ENCODE measurements around the gene BAHD1. TPM values are rescaled to one million over a fixed set of nuclear protein-coding genes. Genes with fewer than 3 reads are reported as not detected.

Gene BAHD1
- total and polyA plus RNA-seq, 2 donors (not counting 3 experiments of a cell fraction or from before 2014, with no cell fraction given), result 6.3 to 19.1 TPM

- no peaks in the 10 kb centered on the region for H3K9me1 ChIP-seq (replicated peaks; ENCODE audit: control insufficient read depth, extremely low read depth, insufficient read depth, low read length)
- no TSS peak for BruUV-seq (replicated peaks)
- H3K79me2 ChIP-seq (ENCODE audit: control insufficient read depth, insufficient read depth, low read length), result no peaks in the 10 kb centered on the region
- POLR2A ChIA-PET, result no interaction called here
- H3K36me3 ChIP-seq (ENCODE audit: control insufficient read depth in 2 of 2, extremely low read depth in 1 of 2, insufficient read depth in 2 of 2, low read length in 2 of 2), result no peaks in the 10 kb centered on the region
- peak; percentile 38 for TF ChIP-seq EZH2 (IDR thresholded peaks at IDR 0.05; ENCODE audit: borderline replicate concordance, low read depth, low read length, severe bottlenecking)
- no peak for TF ChIP-seq GATA2 (IDR thresholded peaks at IDR 0.05; ENCODE audit: insufficient read depth, insufficient read length, low read depth, low read length)
- TF ChIP-seq POLR2AphosphoS5 (IDR thresholded peaks at IDR 0.05; ENCODE audit: insufficient read depth, low read depth, low read length), result peak; percentile 20
- peak; percentile 47 for DNase-seq (ENCODE audit: low read depth, low spot score)
- intact Hi-C loops (cut with micrococcal nuclease), result no loop called here
- no peaks in the 10 kb centered on the region for H4K20me1 ChIP-seq (replicated peaks; ENCODE audit: control insufficient read depth, extremely low read depth, insufficient read depth, low read length)
- peak overlapping the region; percentile 35 for H3K9ac ChIP-seq (replicated peaks; ENCODE audit: extremely low read depth, insufficient read depth, low read length)
- peaks cover 0 to 2% of the 10 kb centered on the region in 2 experiments for H3K27me3 ChIP-seq (ENCODE audit: control insufficient read depth in 2 of 2, insufficient read depth in 2 of 2, low read length in 2 of 2)
- no peaks in the 10 kb centered on the region for H3K9me3 ChIP-seq (replicated peaks; ENCODE audit: control insufficient read depth, insufficient read depth, low read length)
- H2AFZ ChIP-seq (ENCODE audit: low read depth, low read length), result peak overlapping the region; percentile 82
- FAIRE-seq, result peak; percentile 79
- H3K4me1 ChIP-seq (ENCODE audit: control insufficient read depth, extremely low read depth, insufficient read depth, low read length), result no peaks in the 10 kb centered on the region
- H3K4me3 ChIP-seq (replicated peaks in 1 of 3; ENCODE audit: insufficient read depth in 1 of 3, low read depth in 1 of 3, low read length in 3 of 3), result peak overlapping the region; percentile 9 to 41 (median 24)
- dilution Hi-C loops (cut with MboI; ENCODE audit: extremely low pct_ligation_motif_present, low sequenced_read_pairs), result no loop called here
- no peak overlapping the region for H3K27ac ChIP-seq (ENCODE audit: insufficient read depth, low read depth, low read length)
- H3K4me2 ChIP-seq (ENCODE audit: insufficient read depth, low read length), result peak overlapping the region; percentile 53
- CTCF ChIA-PET, result no interaction called here
Measured at GRCh38 chr15:40511472-40512133, 70.8 kb downstream of the BAHD1 start.

GRCh38 chr15:40512440-40512839 is 71.7 kb downstream of the BAHD1 start:
- intact Hi-C loops (cut with micrococcal nuclease), result no loop called here

More at GRCh38 chr15:40512440-40512839, 71.7 kb downstream of the BAHD1 start:
- dilution Hi-C loops (cut with MboI; ENCODE audit: extremely low pct_ligation_motif_present, low sequenced_read_pairs), result no loop called here
- no peaks in the 10 kb centered on the region for H3K9me1 ChIP-seq (replicated peaks; ENCODE audit: control insufficient read depth, extremely low read depth, insufficient read depth, low read length)
- POLR2A ChIA-PET, result no interaction called here
- H4K20me1 ChIP-seq (replicated peaks; ENCODE audit: control insufficient read depth, extremely low read depth, insufficient read depth, low read length), result no peaks in the 10 kb centered on the region
- no TSS peak for BruUV-seq (replicated peaks)
- TF ChIP-seq EZH2 (IDR thresholded peaks at IDR 0.05; ENCODE audit: borderline replicate concordance, low read depth, low read length, severe bottlenecking) (no peak), MYC (IDR thresholded peaks at IDR 0.05; ENCODE audit: low read depth, low read length) (no peak), FOS (IDR thresholded peaks at IDR 0.05; ENCODE audit: borderline replicate concordance, insufficient read depth, low read length) (no peak), GATA2 (IDR thresholded peaks at IDR 0.05; ENCODE audit: insufficient read depth, insufficient read length, low read depth, low read length) (no peak), JUN (IDR thresholded peaks at IDR 0.05; ENCODE audit: borderline replicate concordance, insufficient read depth, insufficient read length, low read depth) (no peak), POLR2A (IDR thresholded peaks at IDR 0.05; ENCODE audit: low read depth, low read length) (no peak), POLR2AphosphoS5 (IDR thresholded peaks at IDR 0.05; ENCODE audit: insufficient read depth, low read depth, low read length) (no peak)
- TF ChIP-seq, protein P1, sequence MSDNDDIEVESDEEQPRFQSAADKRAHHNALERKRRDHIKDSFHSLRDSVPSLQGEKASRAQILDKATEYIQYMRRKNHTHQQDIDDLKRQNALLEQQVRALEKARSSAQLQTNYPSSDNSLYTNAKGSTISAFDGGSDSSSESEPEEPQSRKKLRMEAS (IDR thresholded peaks at IDR 0.05; ENCODE audit: insufficient read depth, insufficient read length), result no peak
- TF ChIP-seq, protein P2, sequence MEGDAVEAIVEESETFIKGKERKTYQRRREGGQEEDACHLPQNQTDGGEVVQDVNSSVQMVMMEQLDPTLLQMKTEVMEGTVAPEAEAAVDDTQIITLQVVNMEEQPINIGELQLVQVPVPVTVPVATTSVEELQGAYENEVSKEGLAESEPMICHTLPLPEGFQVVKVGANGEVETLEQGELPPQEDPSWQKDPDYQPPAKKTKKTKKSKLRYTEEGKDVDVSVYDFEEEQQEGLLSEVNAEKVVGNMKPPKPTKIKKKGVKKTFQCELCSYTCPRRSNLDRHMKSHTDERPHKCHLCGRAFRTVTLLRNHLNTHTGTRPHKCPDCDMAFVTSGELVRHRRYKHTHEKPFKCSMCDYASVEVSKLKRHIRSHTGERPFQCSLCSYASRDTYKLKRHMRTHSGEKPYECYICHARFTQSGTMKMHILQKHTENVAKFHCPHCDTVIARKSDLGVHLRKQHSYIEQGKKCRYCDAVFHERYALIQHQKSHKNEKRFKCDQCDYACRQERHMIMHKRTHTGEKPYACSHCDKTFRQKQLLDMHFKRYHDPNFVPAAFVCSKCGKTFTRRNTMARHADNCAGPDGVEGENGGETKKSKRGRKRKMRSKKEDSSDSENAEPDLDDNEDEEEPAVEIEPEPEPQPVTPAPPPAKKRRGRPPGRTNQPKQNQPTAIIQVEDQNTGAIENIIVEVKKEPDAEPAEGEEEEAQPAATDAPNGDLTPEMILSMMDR (IDR thresholded peaks at IDR 0.05; ENCODE audit: extremely low read depth in 1 of 2, insufficient read depth in 1 of 2, low read depth in 1 of 2, low read length in 2 of 2), result no peak
- no peak overlapping the region for H3K4me2 ChIP-seq (ENCODE audit: insufficient read depth, low read length)
- no peak overlapping the region for H3K4me3 ChIP-seq (replicated peaks in 1 of 3; ENCODE audit: insufficient read depth in 1 of 3, low read depth in 1 of 3, low read length in 3 of 3)
- H3K27me3 ChIP-seq (ENCODE audit: control insufficient read depth in 2 of 2, insufficient read depth in 2 of 2, low read length in 2 of 2), result peaks cover 0 to 2% of the 10 kb centered on the region in 2 experiments
- H3K36me3 ChIP-seq (ENCODE audit: control insufficient read depth in 2 of 2, extremely low read depth in 1 of 2, insufficient read depth in 2 of 2, low read length in 2 of 2), result no peaks in the 10 kb centered on the region
- H3K9ac ChIP-seq (replicated peaks; ENCODE audit: extremely low read depth, insufficient read depth, low read length), result no peak overlapping the region
- FAIRE-seq (no peak), DNase-seq (ENCODE audit: low read depth, low spot score) (no peak)
- no peak overlapping the region for H3K27ac ChIP-seq (ENCODE audit: insufficient read depth, low read depth, low read length)
- H3K9me3 ChIP-seq (replicated peaks; ENCODE audit: control insufficient read depth, insufficient read depth, low read length), result no peaks in the 10 kb centered on the region
- CTCF ChIA-PET, result no interaction called here
- no peaks in the 10 kb centered on the region for H3K79me2 ChIP-seq (ENCODE audit: control insufficient read depth, insufficient read depth, low read length)
- H2AFZ ChIP-seq (ENCODE audit: low read depth, low read length), result no peak overlapping the region
- H3K4me1 ChIP-seq (ENCODE audit: control insufficient read depth, extremely low read depth, insufficient read depth, low read length), result no peaks in the 10 kb centered on the region
